Measurements from ENCODE around the gene PAN2. TPM values are rescaled to one million over a fixed set of nuclear protein-coding genes. Genes with fewer than 3 reads are reported as not detected.
A peak's percentile ranks its signal among the peaks of the same experiment; 100 is the strongest.

Gene PAN2, protein sequence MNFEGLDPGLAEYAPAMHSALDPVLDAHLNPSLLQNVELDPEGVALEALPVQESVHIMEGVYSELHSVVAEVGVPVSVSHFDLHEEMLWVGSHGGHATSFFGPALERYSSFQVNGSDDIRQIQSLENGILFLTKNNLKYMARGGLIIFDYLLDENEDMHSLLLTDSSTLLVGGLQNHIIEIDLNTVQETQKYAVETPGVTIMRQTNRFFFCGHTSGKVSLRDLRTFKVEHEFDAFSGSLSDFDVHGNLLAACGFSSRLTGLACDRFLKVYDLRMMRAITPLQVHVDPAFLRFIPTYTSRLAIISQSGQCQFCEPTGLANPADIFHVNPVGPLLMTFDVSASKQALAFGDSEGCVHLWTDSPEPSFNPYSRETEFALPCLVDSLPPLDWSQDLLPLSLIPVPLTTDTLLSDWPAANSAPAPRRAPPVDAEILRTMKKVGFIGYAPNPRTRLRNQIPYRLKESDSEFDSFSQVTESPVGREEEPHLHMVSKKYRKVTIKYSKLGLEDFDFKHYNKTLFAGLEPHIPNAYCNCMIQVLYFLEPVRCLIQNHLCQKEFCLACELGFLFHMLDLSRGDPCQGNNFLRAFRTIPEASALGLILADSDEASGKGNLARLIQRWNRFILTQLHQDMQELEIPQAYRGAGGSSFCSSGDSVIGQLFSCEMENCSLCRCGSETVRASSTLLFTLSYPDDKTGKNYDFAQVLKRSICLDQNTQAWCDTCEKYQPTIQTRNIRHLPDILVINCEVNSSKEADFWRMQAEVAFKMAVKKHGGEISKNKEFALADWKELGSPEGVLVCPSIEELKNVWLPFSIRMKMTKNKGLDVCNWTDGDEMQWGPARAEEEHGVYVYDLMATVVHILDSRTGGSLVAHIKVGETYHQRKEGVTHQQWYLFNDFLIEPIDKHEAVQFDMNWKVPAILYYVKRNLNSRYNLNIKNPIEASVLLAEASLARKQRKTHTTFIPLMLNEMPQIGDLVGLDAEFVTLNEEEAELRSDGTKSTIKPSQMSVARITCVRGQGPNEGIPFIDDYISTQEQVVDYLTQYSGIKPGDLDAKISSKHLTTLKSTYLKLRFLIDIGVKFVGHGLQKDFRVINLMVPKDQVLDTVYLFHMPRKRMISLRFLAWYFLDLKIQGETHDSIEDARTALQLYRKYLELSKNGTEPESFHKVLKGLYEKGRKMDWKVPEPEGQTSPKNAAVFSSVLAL
- total RNA-seq (10 to 100 TPM; 61.4 to 68.2 TPM), polyA plus RNA-seq (10 to 100 TPM; 22.4 to 43.0 TPM)
- long read RNA-seq, donor 1, partial matches to known transcripts = 0 of 6 reads
- long read RNA-seq, donor 1, other reads (novel, unspliced or antisense) = 0 of 6 reads
- long read RNA-seq, donor 2 = 0 reads
- long read RNA-seq, donor 3, partial matches to known transcripts = 0 of 2 reads
- long read RNA-seq, donor 3, other reads (novel, unspliced or antisense) = 0 of 2 reads
- long read RNA-seq, donor 4 = 0 reads
- long read RNA-seq, donor 5, partial matches to known transcripts = 5 of 8 reads
- long read RNA-seq, donor 5, other reads (novel, unspliced or antisense) = 0 of 8 reads

DNA sequence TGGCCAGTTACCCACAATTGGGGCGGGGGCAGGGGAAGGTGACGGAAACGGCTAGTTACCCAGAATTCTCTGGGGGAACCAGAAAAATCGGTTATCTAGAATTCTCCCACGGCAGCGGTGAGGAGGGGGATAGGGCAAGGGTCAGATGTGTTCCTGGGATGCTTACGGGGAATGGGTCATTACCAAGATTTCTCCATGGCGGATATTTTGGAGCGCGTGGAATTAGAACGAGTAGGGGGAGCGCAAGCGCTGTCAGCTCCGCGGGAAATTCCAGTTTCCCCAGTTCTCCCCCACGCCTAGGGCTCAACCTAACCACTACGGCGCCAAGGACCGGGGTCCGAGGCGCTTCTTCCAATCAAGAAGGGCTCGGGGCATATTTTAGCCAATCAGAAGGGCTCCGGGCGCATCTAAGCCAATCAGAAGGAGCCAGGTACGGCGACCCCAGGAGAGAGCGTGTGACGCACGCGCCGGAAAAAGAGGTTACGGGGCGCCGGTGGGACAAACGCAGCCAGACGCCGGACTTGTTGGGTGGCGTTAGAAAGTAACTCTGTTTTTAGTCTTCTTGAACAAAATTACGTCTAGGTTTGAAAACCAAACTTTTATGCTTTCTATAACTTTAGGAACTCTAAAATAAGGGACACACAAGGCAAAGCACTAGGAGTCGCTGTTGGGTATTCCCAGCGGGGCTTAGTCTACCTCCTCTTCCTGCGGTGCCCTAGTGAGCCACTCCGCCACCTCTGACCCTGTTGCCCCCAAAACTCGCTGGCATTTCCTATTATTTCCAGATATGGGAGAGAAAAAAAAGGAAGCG lies at the start of gene PAN2:
PAN2 (minus strand) TSS at position 322 of the 811 bp plus-strand sequence. CDS start 906 bp downstream, outside the sequence.
- ATAC-seq (ENCODE audit: insufficient read depth, low FRiP score) = peak; percentile 99
- WGBS, 2 donors = 0% methylated on average over 45 of the region's 45 CpGs
- peak; percentile 97 to 99 (median 98) for DNase-seq
- Histone ChIP-seq H3K27me3 (ENCODE audit: control insufficient read depth in 3 of 3, insufficient read depth in 3 of 3, low read length in 2 of 3) (no peaks in the 10 kb centered on the region), H3K4me1 (ENCODE audit: control insufficient read depth in 5 of 5, insufficient read depth in 5 of 5, low read length in 5 of 5) (peaks cover 0 to 14% (median 8%) of the 10 kb centered on the region in 5 donors), H3K9ac (ENCODE audit: insufficient read depth in 1 of 2, low read length in 2 of 2) (peak within 1 kb of the TSS; percentile 94 to 95), H3K36me3 (ENCODE audit: control insufficient read depth in 4 of 4, insufficient read depth in 4 of 4, low read length in 4 of 4) (no peaks in the 10 kb centered on the region), H3K27ac (ENCODE audit: low read depth in 1 of 2, low read length in 1 of 2) (peak within 1 kb of the TSS; percentile 92 to 98), H3K9me3 (ENCODE audit: control insufficient read depth in 4 of 4, insufficient read depth in 3 of 4, low read length in 3 of 4) (no peaks in the 10 kb centered on the region), H3K4me3 (peak within 1 kb of the TSS; percentile 50)
- TF ChIP-seq, protein P1, sequence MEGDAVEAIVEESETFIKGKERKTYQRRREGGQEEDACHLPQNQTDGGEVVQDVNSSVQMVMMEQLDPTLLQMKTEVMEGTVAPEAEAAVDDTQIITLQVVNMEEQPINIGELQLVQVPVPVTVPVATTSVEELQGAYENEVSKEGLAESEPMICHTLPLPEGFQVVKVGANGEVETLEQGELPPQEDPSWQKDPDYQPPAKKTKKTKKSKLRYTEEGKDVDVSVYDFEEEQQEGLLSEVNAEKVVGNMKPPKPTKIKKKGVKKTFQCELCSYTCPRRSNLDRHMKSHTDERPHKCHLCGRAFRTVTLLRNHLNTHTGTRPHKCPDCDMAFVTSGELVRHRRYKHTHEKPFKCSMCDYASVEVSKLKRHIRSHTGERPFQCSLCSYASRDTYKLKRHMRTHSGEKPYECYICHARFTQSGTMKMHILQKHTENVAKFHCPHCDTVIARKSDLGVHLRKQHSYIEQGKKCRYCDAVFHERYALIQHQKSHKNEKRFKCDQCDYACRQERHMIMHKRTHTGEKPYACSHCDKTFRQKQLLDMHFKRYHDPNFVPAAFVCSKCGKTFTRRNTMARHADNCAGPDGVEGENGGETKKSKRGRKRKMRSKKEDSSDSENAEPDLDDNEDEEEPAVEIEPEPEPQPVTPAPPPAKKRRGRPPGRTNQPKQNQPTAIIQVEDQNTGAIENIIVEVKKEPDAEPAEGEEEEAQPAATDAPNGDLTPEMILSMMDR (IDR thresholded peaks at IDR 0.05; ENCODE audit: control extremely low read depth, extremely low read depth) = no peak

DNA sequence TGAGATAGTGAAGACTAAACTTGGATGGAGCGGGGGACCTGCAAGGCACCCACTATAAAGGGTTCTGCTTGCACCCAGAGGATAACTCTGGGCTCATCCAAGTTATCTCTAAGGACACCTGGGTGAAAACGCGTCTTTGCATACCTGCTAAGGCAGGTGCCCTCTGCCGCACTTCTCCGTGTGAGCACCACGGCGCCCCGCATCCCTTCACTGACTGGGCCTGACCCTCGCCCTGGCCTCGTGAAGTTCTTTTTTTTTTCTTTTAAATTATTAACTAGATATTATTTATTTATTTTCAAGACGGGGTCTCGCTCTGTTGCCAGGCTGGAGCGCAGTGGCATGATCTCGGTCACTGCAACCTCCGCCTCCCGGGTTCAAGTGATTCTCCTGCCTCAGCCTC lies 48.8 kb upstream of the PAN2 start:
- ATAC-seq (ENCODE audit: insufficient read depth, low FRiP score) (no peak), DNase-seq (no peak)
- no peak overlapping the region for H3K4me3 ChIP-seq
- H3K9ac ChIP-seq (ENCODE audit: insufficient read depth in 1 of 2, low read length in 2 of 2) = no peak overlapping the region
- H3K4me1 ChIP-seq (ENCODE audit: control insufficient read depth in 5 of 5, insufficient read depth in 5 of 5, low read length in 5 of 5) = peaks cover 0 to 8% (median 0%) of the 10 kb centered on the region in 5 donors
- WGBS, 2 donors = 95 to 97% methylated on average over 16 of the region's 16 CpGs
- no peaks in the 10 kb centered on the region for H3K9me3 ChIP-seq (ENCODE audit: control insufficient read depth in 4 of 4, insufficient read depth in 3 of 4, low read length in 3 of 4)
- TF ChIP-seq, protein P1 (IDR thresholded peaks at IDR 0.05; ENCODE audit: control extremely low read depth, extremely low read depth) = no peak
- no peaks in the 10 kb centered on the region for H3K27me3 ChIP-seq (ENCODE audit: control insufficient read depth in 3 of 3, insufficient read depth in 3 of 3, low read length in 2 of 3)
- no peaks in the 10 kb centered on the region for H3K36me3 ChIP-seq (ENCODE audit: control insufficient read depth in 4 of 4, insufficient read depth in 4 of 4, low read length in 4 of 4)
- H3K27ac ChIP-seq (ENCODE audit: low read depth in 1 of 2, low read length in 1 of 2) = no peak overlapping the region

DNA sequence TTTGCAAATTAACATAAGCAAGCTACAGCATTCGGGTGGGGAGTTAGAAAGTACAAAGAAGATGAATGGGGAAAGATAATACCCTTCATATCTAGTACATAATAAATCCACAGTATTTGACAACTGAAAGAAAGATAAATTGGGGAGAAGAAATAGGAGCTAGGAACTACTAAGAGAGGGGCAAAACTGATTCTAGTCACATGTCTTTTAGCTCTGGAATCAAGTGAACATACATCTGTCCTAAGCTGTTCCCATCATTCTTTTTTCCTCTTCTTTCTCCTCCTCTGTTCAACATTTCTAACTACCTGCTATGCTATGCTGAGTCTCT lies 44.2 kb upstream of the PAN2 start:
- no peak overlapping the region for H3K4me3 ChIP-seq
- TF ChIP-seq, protein P1 (IDR thresholded peaks at IDR 0.05; ENCODE audit: control extremely low read depth, extremely low read depth) = no peak
- no peak overlapping the region for H3K9ac ChIP-seq (ENCODE audit: insufficient read depth in 1 of 2, low read length in 2 of 2)
- no peaks in the 10 kb centered on the region for H3K36me3 ChIP-seq (ENCODE audit: control insufficient read depth in 4 of 4, insufficient read depth in 4 of 4, low read length in 4 of 4)
- no peaks in the 10 kb centered on the region for H3K27me3 ChIP-seq (ENCODE audit: control insufficient read depth in 3 of 3, insufficient read depth in 3 of 3, low read length in 2 of 3)
- H3K27ac ChIP-seq (ENCODE audit: low read depth in 1 of 2, low read length in 1 of 2) = no peak overlapping the region
- H3K4me1 ChIP-seq (ENCODE audit: control insufficient read depth in 5 of 5, insufficient read depth in 5 of 5, low read length in 5 of 5) = no peaks in the 10 kb centered on the region
- WGBS, 2 donors = 47 to 69% methylated on average over 1 of the region's 1 CpG
- no peaks in the 10 kb centered on the region for H3K9me3 ChIP-seq (ENCODE audit: control insufficient read depth in 4 of 4, insufficient read depth in 3 of 4, low read length in 3 of 4)
- DNase-seq (no peak), ATAC-seq (ENCODE audit: insufficient read depth, low FRiP score) (no peak)
